Testis (tissue), 2 donors: ENCODE results near the gene COL4A2.

ENCODE experiments used
- POLR2A ChIP-seq: fragments of 450-650 bp; IDR thresholded peaks from one replicate; pipeline ENCODE4 v1.6.1; 2017; ENCODE audit warnings: antibody characterized with exemption, mild to moderate bottlenecking, moderate library complexity
- TF ChIP-seq, protein P1 (sequence below), 3 experiments: fragments of 450-650 bp in 2 of 3; fragments of 200-600 bp in 1 of 3; sonication (generic) in 1 of 3; IDR thresholded peaks; one replicate each; pipeline ENCODE4 v1.5.1; 2016 to 2019; ENCODE audit warnings: antibody characterized with exemption in 3 of 3, mild to moderate bottlenecking in 2 of 3, moderate library complexity in 1 of 3

DNA sequence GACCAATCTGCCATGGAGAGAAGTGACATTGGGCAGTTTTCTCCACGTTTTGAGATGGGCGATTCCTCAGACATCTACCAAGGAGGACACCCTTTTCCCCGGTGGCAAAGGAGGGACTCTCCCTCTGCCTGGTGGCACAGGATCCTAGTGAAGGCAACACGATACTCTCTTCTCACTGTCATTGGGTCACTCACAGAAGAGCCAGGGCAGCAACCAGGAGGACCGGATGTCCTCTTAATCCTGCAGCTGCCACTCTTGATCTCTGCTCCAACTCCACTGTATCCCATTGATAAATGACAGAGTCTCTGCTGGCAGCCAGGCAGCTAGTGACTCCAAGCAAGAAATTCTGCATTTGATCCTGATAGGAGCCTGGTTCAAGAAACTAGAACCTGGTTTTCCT, 42.2 kb downstream of the COL4A2 start:
- TF ChIP-seq, protein P1, sequence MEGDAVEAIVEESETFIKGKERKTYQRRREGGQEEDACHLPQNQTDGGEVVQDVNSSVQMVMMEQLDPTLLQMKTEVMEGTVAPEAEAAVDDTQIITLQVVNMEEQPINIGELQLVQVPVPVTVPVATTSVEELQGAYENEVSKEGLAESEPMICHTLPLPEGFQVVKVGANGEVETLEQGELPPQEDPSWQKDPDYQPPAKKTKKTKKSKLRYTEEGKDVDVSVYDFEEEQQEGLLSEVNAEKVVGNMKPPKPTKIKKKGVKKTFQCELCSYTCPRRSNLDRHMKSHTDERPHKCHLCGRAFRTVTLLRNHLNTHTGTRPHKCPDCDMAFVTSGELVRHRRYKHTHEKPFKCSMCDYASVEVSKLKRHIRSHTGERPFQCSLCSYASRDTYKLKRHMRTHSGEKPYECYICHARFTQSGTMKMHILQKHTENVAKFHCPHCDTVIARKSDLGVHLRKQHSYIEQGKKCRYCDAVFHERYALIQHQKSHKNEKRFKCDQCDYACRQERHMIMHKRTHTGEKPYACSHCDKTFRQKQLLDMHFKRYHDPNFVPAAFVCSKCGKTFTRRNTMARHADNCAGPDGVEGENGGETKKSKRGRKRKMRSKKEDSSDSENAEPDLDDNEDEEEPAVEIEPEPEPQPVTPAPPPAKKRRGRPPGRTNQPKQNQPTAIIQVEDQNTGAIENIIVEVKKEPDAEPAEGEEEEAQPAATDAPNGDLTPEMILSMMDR (IDR thresholded peaks at IDR 0.05): no peak
- TF ChIP-seq POLR2A: no peak
